Chondrocyte (in vitro differentiated cells): ENCODE data around the gene GRM7. TPM values are rescaled to one million over a fixed set of nuclear protein-coding genes. Genes with fewer than 3 reads are reported as not detected.

Source experiments
- DNase-seq: peaks from one replicate; pipeline ENCODE4 v3.0.0; 2021; ENCODE audit warnings: mixed read lengths, low spot score
- H3K27ac Mint-ChIP-seq: one replicate; pipeline ENCODE4 v1.8.0; 2021; ENCODE audit warnings: mild to moderate bottlenecking, moderate library complexity, mixed read lengths; ENCODE audit not compliant: unreplicated experiment
- H3K27me3 Mint-ChIP-seq: 2 replicates; pipeline ENCODE4 v1.8.0; 2021; ENCODE audit warnings: low read depth, mixed read lengths
- H3K36me3 Mint-ChIP-seq: 2 replicates; pipeline ENCODE4 v1.8.0; 2021; ENCODE audit warnings: low read depth, mixed read lengths
- H3K4me1 Mint-ChIP-seq: 2 replicates; pipeline ENCODE4 v1.8.0; 2021; ENCODE audit warnings: low read depth, mild to moderate bottlenecking, mixed read lengths
- H3K4me3 Mint-ChIP-seq: one replicate; pipeline ENCODE4 v1.8.0; 2021; ENCODE audit warnings: mild to moderate bottlenecking, moderate library complexity, mixed read lengths; ENCODE audit not compliant: unreplicated experiment
- H3K9me3 Mint-ChIP-seq: 2 replicates; pipeline ENCODE4 v1.8.0; 2021; ENCODE audit warnings: low read depth, mixed read lengths
- CTCF ChIP-seq: fragments of 200-600 bp; sonication (generic); IDR thresholded peaks from 2 replicates; pipeline ENCODE4 v1.5.0; 2021; ENCODE audit warnings: antibody characterized with exemption, mild to moderate bottlenecking, moderate library complexity
- total RNA-seq: library from RNA; stranded (reverse); gene quantifications from 3 replicates; pipeline ENCODE4 v1.2.1, GENCODE V29; 2021

Gene GRM7
- total RNA-seq, 1 donor from 2014 or later = not detected

- H3K27ac Mint-ChIP-seq = no peak overlapping the region
- DNase-seq = no peak
- H3K9me3 Mint-ChIP-seq = peaks cover 3% of the 10 kb centered on the region
- H3K36me3 Mint-ChIP-seq = no peaks in the 10 kb centered on the region
- no peak overlapping the region for H3K4me3 Mint-ChIP-seq
- no peak for TF ChIP-seq CTCF
- H3K27me3 Mint-ChIP-seq = peaks cover 3% of the 10 kb centered on the region
- no peaks in the 10 kb centered on the region for H3K4me1 Mint-ChIP-seq
Measured at GRCh38 chr3:7393944-7394605, 533.2 kb downstream of the GRM7 start.

DNA sequence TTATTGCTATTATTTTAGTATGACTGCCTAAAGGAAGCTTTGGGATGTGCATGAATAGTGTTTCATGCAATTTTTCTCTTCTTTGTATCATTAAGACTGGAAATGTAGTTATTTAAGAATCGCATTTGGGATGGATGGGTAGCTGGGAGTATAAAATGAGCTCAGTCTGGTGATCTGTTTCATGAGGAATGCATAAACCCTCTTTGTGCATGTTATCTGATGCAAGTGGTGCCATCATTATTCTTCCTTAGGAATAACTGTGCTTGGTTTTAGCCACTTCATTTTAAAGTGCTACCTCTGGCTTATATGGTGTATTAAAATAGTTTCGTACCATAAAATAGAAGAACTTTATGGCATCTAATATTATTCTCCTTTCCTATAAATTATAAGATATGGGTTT lies 535.6 kb downstream of the GRM7 start:
- TF ChIP-seq CTCF = no peak
- Mint-ChIP-seq H3K4me3 (no peak overlapping the region), H3K36me3 (no peaks in the 10 kb centered on the region), H3K27ac (no peak overlapping the region), H3K27me3 (no peaks in the 10 kb centered on the region), H3K4me1 (no peaks in the 10 kb centered on the region), H3K9me3 (no peaks in the 10 kb centered on the region)
- no peak for DNase-seq

- no peaks in the 10 kb centered on the region for H3K27me3 Mint-ChIP-seq
- no peaks in the 10 kb centered on the region for H3K36me3 Mint-ChIP-seq
- TF ChIP-seq CTCF = no peak
- no peaks in the 10 kb centered on the region for H3K4me1 Mint-ChIP-seq
- H3K27ac Mint-ChIP-seq = no peak overlapping the region
- no peaks in the 10 kb centered on the region for H3K9me3 Mint-ChIP-seq
- no peak overlapping the region for H3K4me3 Mint-ChIP-seq
- DNase-seq = no peak
Measured at GRCh38 chr3:7397097-7397496, 536.2 kb downstream of the GRM7 start.

GRCh38 chr3:7400360-7400759 lies 539.4 kb downstream of the GRM7 start:
- no peaks in the 10 kb centered on the region for H3K36me3 Mint-ChIP-seq
- no peak overlapping the region for H3K27ac Mint-ChIP-seq
- no peaks in the 10 kb centered on the region for H3K27me3 Mint-ChIP-seq
- no peak for TF ChIP-seq CTCF
- H3K4me3 Mint-ChIP-seq = no peak overlapping the region
- no peaks in the 10 kb centered on the region for H3K4me1 Mint-ChIP-seq
- DNase-seq = no peak
- H3K9me3 Mint-ChIP-seq = no peaks in the 10 kb centered on the region

DNA sequence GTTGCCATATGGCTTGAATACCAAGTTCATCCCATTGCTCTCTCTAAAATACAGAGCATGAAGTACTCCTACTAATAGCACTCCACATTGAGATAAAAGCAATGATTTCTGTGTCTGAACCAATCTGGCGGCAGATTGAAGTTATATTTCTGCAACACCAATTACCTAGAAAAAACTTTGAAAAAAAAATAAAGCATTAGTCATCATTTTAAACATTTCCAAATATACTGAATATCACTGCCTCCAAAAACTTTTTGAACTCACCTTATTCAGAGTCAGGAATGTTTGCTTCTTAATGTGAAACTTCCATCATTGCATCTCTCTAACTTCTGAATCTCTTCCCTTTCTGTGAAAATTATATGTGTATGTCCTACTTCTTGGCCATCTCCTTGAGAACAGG lies 540.5 kb downstream of the GRM7 start:
- TF ChIP-seq CTCF = no peak
- no peaks in the 10 kb centered on the region for H3K9me3 Mint-ChIP-seq
- no peak overlapping the region for H3K4me3 Mint-ChIP-seq
- no peak overlapping the region for H3K27ac Mint-ChIP-seq
- no peak for DNase-seq
- H3K36me3 Mint-ChIP-seq = no peaks in the 10 kb centered on the region
- H3K27me3 Mint-ChIP-seq = no peaks in the 10 kb centered on the region
- no peaks in the 10 kb centered on the region for H3K4me1 Mint-ChIP-seq
